ENCODE data around the gene SCLT1. TPM values are rescaled to one million over a fixed set of nuclear protein-coding genes. Genes with fewer than 3 reads are reported as not detected.

The SCLT1 gene
- total RNA-seq, 1 experiment from 2014 or later, result 11.3 TPM

DNA sequence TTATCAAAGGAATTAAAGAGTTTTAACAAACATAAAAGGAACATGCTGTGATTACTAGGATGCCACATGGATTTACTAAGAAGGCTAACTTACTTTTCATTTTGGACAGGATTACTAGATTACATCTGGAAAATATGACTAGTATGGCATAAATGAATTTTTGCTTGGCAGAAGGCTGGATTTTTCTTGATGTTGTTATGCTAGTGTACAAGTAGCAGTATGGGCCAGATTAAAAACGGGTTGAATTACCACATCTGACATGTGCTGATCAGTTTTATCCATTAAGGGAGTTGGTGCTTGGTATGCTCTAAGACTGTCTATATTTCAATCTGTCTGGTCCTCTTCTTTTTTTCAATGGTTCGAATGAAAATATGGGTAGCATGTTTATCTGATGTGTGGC, 213.4 kb downstream of the SCLT1 start:
- H4K20me1 ChIP-seq (ENCODE audit: control insufficient read depth, insufficient read depth, insufficient read length), result no peaks in the 10 kb centered on the region
- no peaks in the 10 kb centered on the region for H3K9me3 ChIP-seq (ENCODE audit: control insufficient read depth, low read depth, low read length)
- Mint-ChIP-seq H3K9me3 (no peaks in the 10 kb centered on the region), H3K4me1 (peaks cover 0 to 16% of the 10 kb centered on the region in 2 experiments; a peak in 2 of 4 replicates), H3K36me3 (ENCODE audit: insufficient read depth in 1 of 3, low read depth in 3 of 3) (peaks cover 0 to 3% (median 0%) of the 10 kb centered on the region in 3 experiments; a peak in 2 of 7 replicates), H3K4me3 (no peak overlapping the region), H3K27ac (no peak overlapping the region), H3K27me3 (ENCODE audit: low read depth) (no peaks in the 10 kb centered on the region)
- no peak for DNase-seq
- TF ChIP-seq, protein P1, sequence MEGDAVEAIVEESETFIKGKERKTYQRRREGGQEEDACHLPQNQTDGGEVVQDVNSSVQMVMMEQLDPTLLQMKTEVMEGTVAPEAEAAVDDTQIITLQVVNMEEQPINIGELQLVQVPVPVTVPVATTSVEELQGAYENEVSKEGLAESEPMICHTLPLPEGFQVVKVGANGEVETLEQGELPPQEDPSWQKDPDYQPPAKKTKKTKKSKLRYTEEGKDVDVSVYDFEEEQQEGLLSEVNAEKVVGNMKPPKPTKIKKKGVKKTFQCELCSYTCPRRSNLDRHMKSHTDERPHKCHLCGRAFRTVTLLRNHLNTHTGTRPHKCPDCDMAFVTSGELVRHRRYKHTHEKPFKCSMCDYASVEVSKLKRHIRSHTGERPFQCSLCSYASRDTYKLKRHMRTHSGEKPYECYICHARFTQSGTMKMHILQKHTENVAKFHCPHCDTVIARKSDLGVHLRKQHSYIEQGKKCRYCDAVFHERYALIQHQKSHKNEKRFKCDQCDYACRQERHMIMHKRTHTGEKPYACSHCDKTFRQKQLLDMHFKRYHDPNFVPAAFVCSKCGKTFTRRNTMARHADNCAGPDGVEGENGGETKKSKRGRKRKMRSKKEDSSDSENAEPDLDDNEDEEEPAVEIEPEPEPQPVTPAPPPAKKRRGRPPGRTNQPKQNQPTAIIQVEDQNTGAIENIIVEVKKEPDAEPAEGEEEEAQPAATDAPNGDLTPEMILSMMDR (conservative IDR thresholded peaks at IDR 0.05), result no peak
- no peak overlapping the region for H2BK15ac ChIP-seq (ENCODE audit: low read depth, low read length)
- WGBS (ENCODE audit: extremely low coverage, insufficient read length, low lambda C conversion rate), result no CpG with 5 or more reads among the region's 2 CpGs
- no peak overlapping the region for H2AK5ac ChIP-seq (ENCODE audit: insufficient read length, low read length)
- no peak overlapping the region for H3K18ac ChIP-seq (ENCODE audit: insufficient read length, low read depth, low read length)
- H3K4me1 ChIP-seq (ENCODE audit: insufficient read depth, low read length), result no peaks in the 10 kb centered on the region
- H4K91ac ChIP-seq (ENCODE audit: insufficient read length, low read depth, low read length), result no peak overlapping the region
- no peak overlapping the region for H3K14ac ChIP-seq (ENCODE audit: insufficient read depth, low read length)
- no peak overlapping the region for H3K4ac ChIP-seq (ENCODE audit: low read depth, low read length)
- no peak overlapping the region for H3K27ac ChIP-seq (ENCODE audit: insufficient read length, low read depth, low read length)
- no peak overlapping the region for H3K23ac ChIP-seq (ENCODE audit: insufficient read length, low read depth, low read length)
- H2AFZ ChIP-seq (ENCODE audit: low read length), result no peak overlapping the region
- no peak overlapping the region for H4K5ac ChIP-seq (ENCODE audit: insufficient read length, low read depth, low read length)
- H3K23me2 ChIP-seq (ENCODE audit: insufficient read length, low read depth, low read length, poor library complexity, severe bottlenecking), result no peaks in the 10 kb centered on the region
- no peak overlapping the region for H3K4me2 ChIP-seq (ENCODE audit: insufficient read depth, insufficient read length, low read length)
- H3K79me1 ChIP-seq (ENCODE audit: insufficient read depth, low read depth, low read length, poor library complexity, severe bottlenecking), result no peaks in the 10 kb centered on the region
- H2BK120ac ChIP-seq (ENCODE audit: low read depth, low read length, poor library complexity, severe bottlenecking), result no peak overlapping the region
- no peak overlapping the region for H3K9ac ChIP-seq (ENCODE audit: extremely low read depth, insufficient read length, low read length)
- H3K79me2 ChIP-seq (ENCODE audit: insufficient read depth, low read length), result no peaks in the 10 kb centered on the region
- H3T11ph ChIP-seq (ENCODE audit: low read length), result no peak overlapping the region
- no peaks in the 10 kb centered on the region for H3K27me3 ChIP-seq (ENCODE audit: insufficient read depth, low read length)
- no peak overlapping the region for H4K8ac ChIP-seq (replicated peaks; ENCODE audit: insufficient read length, low read depth, low read length)
- no peak overlapping the region for H2BK12ac ChIP-seq (ENCODE audit: insufficient read length, low read depth, low read length)
- H2BK20ac ChIP-seq (ENCODE audit: low read depth, low read length, poor library complexity, severe bottlenecking), result no peak overlapping the region
- no peak overlapping the region for H2BK5ac ChIP-seq (ENCODE audit: insufficient read length, low read length)
- H3K56ac ChIP-seq (ENCODE audit: insufficient read length, low read depth, low read length), result no peak overlapping the region
